T-helper 2 cell (primary cell): ENCODE measurements around the gene PLD6.

Source experiments
- DNase-seq, 5 experiments: peaks; one replicate each; pipeline versions ENCODE4 v3.0.0 to v3.0.0-alpha.2; 2012 to 2022

Gene PLD6

DNA sequence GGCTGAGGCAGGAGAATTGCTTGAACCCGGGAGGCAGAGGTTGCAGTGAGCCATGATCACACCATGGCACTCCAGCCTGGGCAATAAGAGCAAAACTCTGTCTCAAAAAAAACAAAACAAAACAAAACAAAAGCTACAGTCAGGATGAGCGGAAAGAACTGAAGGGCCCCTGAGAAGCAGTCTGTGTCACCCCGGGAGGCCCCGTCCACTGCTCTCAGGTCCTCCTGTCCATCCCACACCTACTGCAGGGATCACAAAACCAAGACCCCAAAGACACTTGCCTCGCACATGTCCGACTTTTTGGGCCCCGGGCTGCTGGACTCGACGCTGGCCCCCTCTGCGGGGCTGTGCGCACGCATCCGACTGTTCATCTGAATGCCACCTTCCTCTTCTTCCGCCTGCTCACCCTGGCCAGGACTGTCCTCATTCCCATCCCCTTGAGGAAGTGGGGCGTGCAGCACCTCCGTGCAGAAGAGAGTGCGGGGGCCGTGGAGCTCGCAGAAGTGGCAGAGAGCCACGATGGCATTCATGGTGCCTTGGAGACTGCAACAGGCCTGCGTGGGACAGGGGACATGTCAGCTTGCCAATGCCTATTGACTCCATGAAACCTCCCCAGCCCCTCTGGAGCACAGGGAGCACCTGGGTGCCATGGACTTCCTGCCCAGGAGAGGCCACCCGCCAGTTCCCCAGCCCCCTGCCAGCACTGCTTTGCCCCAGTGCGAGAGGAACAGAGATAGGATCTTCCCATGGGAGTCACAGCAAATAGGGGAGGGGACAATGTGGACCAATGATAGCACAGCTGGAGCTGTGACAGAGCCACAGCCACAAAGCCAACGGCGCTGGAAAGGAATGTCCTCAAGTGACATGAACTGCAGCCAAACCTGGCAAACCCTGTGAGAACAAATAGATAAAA lies 21.7 kb upstream of the PLD6 start:
- DNase-seq, result no peak

DNA sequence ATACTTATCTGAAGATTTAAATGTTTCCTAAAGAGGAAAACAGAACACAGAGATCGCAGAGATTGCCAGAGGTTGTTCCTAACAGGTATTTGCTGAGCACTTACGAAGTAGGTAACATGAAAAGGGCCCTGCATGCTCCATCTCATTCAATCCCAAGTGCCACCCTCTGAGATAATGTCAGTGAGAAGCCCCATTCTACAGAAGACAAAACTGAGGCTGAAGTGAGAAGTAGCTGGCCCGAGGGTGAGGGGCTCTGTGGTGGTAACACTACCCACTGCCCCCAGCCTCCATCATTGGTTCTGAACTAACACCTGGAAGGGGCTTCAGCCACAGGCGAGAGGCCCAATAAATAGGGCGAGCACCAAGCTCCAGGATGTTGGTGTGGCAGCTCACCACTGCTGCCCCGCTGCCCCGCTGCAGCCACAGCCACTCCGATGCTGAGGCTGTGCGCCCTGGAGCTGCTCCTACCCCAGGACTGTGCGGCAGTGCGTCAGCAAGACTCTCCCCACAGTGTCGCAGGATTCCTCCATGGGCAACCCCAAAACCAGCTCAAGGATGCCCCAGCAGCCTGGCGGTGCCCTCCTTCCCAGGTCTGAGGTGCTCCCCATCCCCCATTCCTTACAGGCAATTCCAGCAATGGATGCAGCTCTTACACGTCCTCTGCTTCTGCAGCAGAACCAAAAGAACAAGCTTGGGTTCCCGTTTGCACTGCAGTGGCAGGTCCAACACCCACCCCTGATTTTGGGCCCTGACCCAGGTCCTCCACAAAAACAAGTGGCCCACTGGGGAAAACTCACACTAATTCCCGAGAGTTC lies 20.5 kb upstream of the PLD6 start:
- DNase-seq, result no peak

DNA sequence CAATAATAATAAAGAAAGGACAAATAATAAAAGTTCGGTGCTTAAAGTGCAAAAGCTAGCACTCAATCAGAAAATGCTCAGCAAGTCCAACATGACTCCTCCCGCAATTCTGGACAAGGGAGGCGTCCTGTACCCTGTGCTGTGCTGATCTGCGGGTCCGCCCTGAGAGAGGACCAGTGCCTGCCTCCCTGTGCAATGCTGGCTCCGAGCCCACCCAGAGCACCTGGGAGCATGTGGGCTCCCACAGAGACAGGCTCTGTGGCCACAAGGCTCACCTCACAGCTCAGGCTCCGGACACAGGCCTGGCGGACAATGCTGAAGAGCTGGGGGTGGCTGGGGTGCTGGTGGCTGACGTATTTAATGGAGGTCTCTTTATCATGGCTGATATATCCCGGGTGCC lies 19.8 kb upstream of the PLD6 start:
- no peak for DNase-seq

DNA sequence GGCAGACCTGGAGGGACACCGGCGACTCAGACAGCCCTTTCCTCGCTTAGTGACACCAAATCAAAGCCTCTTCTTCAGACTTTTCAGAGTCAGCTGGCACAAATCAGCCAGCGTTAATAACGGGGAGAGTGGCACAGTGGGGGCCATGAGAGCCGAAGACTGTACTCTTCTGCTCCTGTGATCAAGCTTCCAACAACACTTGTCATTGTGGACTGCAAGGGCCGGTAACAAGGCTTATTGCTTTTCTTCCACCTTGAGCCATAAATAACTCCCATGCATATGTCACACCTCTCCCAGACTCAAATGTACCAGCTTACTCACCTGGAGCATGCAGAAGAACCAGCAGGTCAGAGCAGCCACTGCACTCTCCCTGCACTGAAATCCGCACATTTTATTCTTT lies 18.0 kb upstream of the PLD6 start:
- no peak for DNase-seq

DNA sequence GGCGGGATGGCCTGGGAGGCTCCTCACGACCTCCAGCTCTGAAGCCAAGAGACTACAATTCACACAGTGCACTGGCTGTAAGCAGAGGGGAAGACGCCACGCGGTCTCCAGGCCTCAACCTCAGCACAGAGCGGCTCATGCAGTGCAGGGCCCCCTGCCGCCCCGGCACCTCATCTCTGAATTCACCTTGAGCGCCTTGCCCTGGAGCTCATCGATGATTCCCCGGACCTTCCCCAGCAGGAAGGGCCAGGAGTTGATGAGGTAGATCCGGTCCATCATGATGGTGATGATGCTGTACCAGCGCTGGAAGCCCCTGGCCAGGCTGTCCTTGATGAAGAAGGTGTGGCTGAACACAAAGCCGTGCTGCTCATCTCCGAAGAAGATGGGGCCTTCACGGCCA lies 17.6 kb upstream of the PLD6 start:
- DNase-seq, result no peak

DNA sequence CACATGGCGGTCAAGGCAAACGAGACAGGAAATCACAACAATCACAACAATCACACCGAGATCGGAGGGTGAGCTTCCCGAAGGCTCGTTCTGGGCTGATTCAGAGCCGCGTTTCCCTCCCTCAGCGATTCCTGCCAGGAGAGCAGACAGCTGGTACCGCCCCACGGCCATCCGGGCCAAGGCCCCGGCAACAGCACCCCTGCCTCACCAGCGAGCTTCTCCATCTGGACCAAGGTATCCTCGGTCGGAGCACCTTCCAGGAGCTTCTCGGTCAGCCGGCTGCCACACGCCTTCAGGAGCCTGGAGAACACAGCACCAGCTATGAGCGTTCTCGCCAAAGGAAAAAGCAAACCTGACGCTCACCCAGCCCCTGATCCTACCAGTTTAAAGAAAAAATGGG lies 15.2 kb upstream of the PLD6 start:
- no peak for DNase-seq

DNA sequence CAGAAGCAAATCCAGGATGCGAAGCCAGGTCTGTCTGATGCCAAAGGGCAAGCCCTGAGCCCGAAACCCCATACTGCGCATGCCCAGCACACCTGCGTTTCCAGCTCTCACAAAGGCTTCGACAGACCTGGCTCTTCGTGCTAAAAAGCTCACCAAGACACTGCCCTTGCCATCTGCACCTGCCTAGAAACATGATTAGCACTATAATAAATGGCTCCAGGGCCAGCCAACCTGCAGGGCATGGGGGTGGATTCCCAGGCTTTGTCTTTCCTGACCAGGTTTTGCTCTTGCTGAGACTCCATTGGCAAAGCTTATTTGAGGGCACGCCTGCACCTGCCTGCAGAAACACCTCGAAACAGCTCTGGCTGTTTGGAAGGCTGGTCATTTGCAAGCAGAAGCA lies 14.4 kb upstream of the PLD6 start:
- no peak for DNase-seq

DNA sequence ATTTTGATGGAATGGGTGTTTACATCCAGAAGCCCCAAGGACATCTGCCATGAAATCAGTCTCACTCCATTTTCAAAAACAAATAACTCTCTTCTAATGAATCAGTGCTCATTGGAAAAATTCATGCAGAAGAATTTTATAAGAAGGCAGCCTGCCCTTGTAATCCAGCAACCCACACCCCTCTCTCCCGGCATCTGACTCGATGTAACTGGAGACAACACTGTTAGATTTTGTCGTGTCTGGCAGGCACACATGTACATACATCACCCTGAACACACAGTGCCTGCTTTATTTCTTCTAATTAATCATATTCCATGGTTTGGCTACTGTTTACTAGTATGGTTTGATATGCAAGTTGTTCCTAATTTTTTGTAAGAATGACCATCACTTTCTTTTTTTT lies 11.9 kb upstream of the PLD6 start:
- no peak for DNase-seq

DNA sequence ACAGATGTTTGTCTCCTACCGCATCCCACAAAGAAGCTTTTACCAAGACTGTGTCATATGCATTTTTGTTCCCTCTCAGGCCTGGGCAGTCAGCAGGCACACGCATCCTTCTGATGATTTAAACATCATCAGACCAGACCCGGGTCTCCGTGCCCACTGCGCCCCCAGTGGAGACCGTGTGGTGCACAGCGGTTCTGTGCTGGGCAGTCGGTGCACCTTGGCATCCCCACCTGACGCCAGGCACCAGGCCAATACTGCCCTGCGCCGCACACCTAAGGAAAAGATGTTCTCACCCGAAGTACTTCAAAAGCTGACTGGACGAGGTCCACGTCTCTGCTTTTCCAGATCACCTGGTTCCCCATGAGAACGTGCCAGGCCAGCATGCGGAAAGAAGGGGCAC lies 10.6 kb upstream of the PLD6 start:
- no peak for DNase-seq

DNA sequence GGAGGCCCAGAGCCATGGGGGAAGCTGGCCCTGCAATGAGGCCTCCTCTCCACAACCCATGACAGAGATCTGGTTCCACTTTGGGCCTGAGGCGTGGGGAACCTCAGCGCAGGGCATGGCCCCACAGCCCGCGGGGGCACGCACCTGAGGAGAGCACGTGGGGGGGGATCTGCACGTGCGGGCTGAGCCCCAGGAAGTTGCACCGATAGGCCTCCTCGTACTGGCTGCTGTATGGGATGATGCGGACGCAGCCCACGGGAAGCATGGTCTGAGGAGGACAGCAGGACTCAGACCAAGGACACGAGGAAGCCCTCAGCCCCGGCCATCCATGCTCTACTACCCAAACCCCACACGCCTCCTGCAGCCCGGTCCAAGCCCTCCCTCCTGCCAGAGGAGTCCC lies 10.1 kb upstream of the PLD6 start:
- DNase-seq, result no peak

DNA sequence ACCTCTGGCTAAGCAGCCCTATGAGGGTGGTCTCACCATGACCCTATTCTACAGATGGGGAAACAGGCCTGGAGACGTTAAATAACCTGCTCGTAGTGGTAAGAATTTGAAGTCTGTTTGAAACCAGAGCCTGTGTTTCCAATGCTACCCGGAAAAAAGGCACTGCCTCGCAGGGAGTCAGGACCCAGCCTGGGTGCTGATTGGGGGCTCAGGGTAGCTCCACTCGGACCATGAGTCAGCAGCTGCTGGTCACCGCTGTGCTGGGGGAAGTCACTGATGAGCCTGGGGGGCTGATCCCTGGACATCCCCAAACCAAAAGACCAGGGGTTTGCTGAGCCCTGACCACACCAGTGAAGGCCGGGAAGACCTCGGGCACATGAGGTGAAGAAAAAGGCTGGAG lies 9.4 kb upstream of the PLD6 start:
- no peak for DNase-seq

DNA sequence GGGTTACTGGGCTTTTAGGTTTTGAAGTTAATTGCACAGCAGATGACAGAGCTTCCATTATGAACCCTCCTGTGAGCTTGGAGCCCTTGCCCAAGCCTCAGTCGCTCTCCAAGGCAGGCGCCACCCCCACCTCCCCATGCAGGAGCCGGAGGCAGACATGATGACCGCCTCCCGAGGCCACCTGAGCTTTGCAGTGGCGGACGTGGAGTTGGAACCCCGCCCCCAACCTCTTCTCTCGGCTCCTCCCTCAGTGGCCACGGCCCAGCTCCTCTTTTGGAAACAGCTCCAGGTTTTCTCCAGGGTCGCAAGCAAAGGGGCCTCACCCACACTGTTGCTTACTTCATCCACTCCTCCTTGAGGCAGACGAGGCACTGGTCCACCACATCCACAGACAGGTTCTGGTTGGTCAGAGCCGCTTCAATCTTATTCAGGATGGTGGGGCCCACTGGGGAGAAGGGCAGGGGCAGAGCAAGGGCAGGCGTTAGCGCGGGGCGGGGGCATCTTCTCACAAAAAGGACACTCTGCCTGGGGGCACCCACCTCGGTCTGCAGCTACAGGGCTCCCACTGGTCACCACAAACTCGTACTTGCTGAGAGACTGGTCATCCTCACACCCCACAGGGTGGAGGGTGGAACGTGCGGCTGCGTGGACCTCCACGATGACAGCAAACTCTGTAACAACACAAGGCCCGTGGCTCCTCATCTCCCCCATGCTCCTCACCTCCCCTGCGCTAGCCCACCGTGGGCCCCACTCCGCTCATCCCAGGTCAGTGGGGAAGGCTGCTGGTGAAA lies 8.7 kb upstream of the PLD6 start:
- DNase-seq, result no peak

DNA sequence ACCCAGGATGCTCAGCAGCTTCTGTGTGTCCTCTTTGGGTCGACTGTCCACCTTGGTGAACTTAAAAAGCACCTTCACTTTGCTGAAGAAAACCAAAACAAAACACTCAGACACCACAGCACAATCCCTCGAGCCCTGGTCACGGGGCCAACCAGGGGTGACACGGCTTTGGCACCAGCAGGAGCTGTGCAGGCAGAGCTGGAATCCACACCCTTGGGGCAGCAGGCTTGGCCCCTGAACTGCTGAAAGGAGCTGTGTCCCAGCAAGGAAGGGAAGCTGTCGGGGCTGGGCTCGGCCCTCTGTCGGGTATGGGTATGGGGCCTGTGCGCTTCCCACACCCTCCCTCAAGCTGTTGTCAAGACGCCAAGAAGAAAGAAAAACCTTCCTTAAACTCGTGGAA lies 7.6 kb upstream of the PLD6 start:
- DNase-seq, result no peak

DNA sequence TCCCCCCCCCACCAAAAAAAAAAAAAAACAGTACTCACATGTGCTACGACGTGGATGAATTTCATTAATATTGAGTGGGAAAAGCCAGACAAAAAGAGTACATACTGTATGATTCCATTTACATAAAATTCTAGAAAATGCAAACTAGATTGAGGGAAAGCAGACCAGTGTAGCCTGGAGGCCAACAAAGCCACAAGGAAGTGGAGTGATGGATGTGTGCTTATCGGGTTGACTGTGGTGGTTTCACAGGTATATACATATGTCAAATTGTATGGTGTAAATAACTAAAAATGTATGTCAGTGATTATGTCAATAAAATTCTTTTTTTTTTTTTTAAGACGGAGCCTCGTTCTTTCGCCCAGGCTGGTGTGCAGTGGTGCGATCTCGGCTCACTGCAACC lies 1.9 kb upstream of the PLD6 start:
- peak in 1 of 5 experiments; percentile 36 for DNase-seq

DNA sequence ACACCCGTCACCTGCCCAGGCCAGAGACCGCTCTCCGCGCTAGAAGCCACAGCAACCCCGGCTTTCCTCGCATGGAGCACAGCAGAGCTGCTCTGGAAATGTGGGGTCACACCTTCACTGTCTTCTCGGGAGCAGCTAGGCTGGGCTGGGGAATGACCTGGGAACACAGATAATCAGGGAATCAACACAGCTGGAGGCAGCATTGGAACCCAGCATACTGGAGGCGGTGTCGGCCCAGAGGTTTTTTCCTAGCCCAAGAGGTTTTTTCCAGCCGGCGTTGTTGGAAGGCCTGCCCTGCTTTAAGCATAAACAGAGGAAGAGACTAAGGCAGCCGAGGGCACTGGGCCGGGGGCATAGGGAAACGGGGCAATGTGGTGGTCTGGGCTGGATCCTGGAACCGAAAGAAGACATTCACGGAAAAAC lies 791 bp upstream of the PLD6 start:
- no peak for DNase-seq

DNA sequence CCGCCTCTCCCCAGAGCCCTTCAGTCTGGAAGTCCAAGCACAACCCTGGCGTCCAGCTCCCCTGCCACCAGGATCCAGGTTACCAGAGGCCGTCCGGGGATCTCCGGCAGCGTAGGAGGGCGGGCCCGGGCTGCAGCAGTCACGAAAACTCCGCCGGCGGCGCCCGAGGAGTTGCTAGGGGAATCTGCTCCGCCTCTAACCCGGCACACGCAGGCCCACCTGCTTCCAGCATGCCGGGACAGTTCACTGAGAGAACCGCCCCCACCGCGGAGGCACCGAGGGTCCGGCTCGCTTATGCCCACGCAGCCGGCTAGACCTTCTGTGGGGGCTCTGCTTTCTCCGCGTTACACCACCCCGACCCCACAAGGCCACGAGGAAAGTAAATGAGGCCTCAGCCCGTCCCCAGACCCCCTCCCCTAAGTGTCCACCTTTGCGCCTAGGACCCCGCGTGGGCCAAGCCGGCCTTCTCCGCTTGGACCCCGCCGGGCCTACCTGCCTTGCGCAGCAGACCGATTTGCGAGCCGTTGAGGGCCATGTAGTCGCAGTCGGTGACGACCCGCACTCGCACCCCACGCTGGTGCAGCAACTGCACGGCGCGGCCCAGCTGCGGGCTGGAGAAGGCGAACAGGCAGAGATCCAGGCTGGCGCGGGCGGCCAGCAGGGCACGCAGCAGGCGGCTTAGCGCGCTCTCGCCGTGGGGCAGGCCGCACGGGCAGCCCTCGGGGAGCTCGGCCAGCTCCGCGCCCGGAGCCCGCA lies 587 bp downstream of the PLD6 start:
- peak; percentile 37 to 66 (median 43) for DNase-seq

DNA sequence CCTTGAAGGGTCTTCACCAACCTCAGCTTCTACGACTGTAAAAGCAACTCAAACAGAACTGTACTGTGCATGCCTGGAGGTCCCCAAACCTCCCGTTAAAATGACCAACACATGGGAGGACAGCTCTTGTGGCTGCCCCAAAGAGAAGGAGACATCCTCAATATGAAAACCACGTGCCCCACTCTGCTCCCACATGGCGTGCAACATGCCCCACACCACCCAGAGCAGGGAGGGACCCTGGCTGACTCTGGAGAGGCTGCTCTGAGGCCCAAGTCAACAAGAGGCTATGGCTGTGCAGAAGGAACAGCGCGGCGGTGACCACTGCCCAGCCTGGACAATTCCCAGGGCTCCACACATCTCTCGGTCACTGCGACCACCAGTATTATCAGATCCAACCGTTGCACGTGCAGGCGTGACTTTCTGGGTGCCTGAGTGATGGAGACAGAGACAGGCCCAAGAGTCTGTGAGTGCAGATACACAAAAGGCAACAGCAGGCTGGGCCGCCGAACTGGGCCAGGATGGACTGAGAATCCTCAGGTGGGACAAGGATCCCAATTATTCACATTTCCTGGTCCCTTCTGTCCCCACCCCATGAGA lies 1.4 kb downstream of the PLD6 start:
- DNase-seq, result no peak

DNA sequence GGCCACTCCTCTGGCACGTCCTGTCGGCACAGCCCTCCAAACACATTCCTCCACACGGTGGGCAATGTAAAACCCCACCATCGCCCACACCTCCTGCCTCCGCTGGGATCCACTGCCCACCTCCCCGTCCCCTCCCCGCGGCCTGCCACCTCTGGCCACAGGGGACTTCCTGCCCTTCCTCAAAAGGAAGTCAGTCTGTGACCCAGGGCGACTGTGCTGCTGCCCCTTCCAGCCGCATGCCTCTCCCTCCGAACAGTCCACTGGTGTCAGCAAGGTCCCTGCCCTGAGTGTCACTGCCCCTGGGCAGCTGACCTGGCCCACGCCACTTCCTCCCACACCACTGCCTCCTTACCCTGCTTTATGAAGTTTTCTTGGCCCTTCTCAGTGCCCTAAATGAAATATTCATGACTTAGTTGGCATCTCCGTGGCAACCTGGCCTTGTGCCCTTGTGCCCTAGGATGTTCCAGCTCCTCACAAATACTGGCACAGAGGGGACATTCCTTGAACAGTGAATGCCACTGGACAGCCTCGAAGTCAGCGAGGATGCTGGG lies 2.0 kb downstream of the PLD6 start:
- peak in 1 of 5 experiments; percentile 17 for DNase-seq

DNA sequence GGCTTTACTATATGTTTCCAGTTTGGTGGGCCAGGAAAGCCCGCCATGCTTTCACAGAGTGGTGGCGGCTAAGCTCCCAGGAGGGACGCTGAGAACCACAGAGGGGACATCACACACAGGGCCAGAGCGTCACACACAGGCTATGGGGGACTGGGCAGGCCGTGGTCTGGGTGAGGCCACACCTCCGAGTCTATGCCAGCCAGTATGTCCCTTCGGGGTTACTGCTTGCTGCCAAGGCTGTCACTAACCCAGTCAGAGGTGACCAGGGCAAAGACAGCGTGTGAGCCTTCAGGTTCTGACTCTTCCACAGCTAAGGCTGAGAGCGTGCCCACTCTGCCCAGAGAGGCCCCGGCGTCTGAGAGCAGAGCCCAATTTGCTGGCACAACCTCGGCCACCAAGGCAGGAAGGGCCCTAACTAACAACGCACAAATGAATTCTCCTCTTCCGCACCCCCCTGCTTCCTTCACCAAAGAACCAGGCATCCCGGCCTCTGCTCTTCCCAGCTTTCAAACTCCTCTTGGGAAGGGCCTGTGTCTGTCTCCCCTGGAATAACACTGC lies 2.9 kb downstream of the PLD6 start:
- DNase-seq, result no peak

DNA sequence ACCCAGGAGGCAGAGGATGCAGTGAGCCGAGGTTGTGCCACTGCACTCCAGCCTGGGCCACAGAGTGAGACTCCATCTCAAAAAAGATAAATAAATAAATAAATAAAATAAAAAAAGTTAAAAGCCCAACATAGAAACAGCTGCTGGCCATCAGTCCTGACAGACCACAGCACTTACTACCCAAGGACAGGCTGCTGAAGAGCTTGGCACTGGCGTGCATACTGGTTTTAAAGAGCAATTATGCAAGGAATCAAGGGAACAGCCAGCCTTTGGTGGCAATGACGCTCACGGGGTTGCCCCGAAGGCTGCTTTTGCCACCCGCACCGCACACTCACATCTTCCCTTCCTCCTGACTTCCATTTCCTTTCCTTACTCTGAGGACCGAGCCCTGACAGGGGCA lies 4.2 kb downstream of the PLD6 start:
- no peak for DNase-seq

DNA sequence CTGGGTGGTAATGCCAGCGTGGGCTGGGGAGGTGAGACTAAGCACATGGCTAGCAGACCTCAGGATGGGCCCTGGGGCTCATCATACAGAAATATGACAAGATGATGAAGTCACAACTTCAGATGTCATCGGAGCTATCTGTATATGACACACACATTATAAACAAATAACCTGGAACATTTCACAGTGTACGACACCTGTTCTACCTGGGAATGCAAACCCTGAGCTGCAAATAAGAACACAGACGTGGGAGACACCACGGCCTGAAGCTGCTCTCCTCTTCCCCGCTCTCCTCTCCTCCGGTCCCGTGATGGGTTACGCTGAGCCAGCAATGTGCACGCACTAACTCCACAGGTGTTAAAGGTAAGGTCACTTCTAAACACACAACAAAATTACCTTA lies 4.9 kb downstream of the PLD6 start:
- no peak for DNase-seq
